Measurements from ENCODE around the gene PHF12.
"Not testable (repeated sequence)": the region's sequence is repeated elsewhere in the genome, so short reads cannot be mapped to it uniquely, and the experiment has no call there.

PHF12 gene

DNA sequence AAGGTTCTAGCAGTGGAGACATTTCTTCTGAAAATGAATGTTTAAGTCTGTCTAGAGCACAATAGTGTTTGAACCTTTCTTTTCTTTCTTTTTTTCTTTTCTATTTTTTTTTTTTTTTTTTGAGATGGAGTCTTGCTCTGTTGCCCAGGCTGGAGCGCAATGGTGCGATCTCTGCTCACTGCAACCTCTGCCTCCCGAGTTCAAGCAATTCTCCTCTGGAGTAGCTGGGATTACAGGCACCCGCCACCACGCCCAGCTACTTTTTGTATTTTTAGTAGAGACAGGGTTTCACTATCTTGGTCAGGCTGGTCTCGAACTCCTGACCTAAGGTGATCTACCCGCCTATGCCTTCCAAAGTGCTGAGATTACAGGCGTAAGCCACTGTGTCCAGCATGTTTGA, 16.8 kb downstream of the PHF12 start:
- not testable (repeated sequence) for DNase-seq (ENCODE audit: low spot score)

DNA sequence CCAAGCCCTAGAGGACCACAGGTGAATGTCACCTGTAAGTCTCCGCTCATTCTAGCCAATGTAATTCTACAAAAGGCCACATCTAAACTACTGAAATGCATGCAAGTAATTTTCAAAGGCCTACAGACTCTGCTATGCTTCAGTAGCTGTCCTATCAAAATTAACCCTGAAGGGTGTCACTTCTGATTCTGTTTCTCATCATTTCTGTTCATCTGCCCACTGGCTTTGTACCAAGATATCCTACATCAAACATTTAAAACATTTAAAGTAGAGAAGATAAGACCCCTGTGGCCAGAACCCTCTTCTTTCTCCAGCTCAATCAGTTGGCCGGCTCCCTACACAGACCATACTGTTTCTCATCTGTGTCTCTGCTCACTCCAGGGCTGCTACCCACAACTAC, 21.5 kb downstream of the PHF12 start:
- DNase-seq (ENCODE audit: low spot score) = no peak

DNA sequence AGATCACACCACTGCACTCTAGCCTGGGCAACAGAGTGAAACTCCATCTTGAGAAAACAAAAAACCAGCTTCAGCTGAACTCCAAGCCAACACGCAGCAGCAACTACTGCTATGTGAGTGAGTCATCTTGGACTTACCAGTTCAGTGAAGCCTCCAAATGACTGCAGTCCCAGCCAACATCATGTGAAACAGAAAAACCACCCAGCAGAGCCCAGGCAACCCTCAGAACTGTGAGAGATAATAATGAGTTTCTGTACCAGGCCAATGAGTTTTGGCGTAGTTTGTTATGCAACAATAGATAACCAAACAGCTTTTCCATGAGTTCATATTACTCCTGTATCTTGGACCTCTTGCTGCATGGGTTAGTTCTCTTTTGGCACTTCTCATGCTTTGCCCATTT, 23.3 kb downstream of the PHF12 start:
- no peak for DNase-seq (ENCODE audit: low spot score)

DNA sequence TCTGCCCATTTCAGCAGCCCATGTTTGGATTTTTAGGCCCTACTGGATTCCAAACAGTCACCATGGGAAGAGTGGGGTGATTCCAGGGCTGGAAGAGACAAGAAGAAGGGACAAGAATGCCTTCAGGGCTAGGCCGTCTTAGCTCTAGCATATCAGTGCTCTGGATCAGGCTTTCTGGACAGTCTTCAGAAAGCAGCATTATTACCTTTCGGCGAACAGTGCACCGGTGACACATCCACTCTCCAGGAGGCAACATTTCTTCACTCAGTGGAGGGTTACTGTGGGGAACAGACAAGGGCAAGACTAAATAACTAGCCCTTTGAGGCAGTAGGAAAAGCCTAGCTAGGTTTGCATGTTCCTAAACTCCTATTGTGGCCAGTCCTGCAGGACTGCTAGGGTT, 24.5 kb downstream of the PHF12 start:
- DNase-seq (ENCODE audit: low spot score) = no peak

DNA sequence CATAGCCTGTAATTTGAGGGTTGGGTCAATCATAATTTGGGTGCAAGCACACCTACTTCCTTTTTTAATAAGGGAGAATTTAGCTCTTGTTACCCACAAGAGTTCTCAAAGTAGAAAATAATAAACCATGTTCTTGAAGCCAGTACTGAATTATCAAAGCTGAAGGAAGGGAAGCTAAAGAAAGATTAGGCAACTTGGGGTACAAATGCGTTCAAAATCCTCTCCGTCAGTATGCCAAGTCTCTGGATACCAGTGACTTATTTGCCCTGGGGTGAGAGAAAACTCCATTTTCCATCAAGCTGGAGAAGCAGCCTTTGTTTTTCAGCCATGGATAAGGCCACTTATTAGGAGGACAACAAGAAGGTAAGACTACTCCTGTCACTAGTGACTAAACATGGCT, 25.0 kb downstream of the PHF12 start:
- DNase-seq (ENCODE audit: low spot score) = no peak

DNA sequence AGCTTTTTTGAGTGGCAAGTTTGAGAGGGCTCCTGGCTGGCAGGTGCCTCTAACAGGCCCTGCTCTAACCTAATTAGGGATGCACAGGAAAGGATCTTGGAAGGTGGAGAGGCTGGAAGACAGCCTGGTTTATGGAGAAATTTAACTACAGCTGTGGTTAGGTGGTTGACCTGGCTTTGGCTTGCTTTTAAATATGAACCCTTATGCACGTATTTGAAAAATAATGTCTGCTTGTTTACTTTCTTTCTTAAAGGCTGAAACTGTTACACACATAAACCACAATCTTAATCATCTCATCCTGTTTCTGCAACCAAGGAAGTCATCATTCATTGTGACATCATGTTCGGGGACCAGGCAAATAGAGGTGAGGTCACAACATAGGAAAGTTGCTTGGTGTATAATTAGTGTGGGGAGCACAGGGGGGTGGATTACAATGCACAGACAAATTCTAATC, 25.4 kb downstream of the PHF12 start:
- no peak for DNase-seq (ENCODE audit: low spot score)

DNA sequence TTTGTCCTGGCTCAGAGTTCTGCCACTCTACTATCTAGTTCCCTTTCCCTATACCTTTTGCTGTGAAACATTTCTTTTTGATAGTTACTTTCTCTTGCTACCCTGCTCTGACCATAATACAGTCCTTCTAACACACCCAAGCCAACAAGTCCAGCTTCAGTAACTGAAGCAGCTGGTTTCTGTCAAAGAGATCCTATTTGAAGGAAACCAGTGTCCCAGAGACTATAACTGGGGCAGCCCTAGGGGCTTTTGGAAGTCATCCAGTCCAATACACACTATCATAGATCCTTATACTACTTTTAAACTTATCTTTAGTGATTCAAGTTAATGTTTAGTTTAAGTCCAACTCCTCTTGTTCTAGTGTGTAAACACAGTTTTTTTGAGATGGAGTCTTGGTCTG, 31.1 kb downstream of the PHF12 start:
- DNase-seq (ENCODE audit: low spot score) = no peak

DNA sequence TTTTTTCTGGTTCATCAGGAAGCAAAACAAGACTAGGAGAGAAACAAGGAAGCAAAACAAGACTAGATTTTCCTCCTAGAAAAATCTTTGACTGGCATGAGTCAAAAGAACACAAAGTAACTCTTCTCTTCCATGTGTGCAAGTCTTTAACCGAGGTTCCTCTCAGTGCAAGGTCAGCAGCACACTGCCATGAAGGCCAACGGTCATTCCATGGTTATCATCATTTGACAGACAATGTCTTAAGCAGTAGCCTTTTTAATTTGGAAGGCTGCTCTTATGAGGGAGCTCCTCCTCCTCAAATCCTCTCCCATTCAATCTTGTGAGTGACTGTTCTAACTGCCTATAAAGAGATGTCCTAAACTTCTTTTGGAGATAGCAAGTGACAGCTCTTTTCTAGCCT, 33.0 kb downstream of the PHF12 start:
- DNase-seq (ENCODE audit: low spot score) = no peak

DNA sequence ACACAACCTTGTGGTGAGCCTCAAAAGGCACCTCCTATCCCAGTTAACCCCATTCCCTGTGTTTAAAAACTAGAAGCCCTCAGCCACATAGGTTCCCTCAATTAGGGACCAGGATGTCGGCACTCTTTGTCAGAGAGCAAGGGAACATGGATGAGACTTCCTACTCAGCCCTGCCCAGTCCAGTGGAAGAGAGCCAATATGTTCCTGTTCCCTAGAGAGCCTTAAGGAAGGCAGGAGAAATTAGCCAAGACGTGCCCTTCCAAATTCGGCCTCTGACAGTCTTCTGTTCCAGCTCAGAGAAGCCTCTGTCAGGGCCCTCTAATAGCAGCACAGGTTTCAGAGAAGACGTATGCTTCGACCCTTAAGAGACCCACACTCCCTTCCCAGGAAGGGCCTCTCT, 33.9 kb downstream of the PHF12 start:
- no peak for DNase-seq (ENCODE audit: low spot score)

DNA sequence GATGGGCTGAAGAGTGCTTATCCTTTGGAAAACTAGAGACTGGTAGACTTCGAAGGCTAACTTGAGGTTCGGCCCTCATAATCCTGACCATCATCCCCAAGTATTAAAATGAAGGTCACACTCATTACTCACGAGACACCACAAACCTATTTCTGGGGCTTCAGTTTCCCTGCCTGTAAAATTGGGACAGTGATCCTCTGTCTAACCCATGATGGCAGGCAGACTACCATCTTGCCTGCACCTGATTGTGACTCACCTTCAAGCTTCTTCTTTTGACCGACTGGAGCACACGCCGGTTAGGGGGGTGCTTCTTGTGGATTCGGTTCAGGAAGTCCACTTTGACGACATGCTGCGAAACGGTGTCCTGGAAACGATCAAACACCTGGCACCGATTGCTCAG, 34.3 kb downstream of the PHF12 start:
- DNase-seq (ENCODE audit: low spot score) = no peak

DNA sequence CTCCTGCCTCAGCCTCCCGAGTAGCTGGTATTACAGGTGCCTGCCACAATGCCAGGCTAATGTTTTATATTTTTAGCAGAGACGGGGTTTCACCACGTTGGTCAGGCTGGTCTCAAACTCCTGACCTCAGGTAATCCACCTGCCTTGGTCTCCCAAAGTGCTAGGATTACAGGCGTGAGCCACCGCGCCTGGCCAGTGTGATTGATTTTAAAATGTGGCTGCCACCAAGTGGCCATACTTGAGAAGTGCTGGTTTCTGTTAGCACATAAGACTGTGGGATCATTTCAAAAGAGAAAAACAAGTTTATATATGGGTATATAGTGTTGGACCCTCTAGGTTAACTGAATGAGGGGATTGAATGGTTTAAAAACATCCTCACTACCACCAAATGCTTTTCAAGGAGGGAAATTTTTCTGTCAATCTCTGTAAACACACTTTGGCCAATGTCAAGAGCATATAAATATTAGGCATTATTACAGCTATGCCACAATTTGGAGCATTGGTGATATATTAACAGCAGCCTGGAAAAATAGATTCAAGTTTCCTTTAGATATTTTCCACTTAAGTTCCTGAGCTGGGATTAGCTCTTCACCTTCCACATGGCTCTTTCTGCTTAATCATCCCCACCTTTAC, 34.9 kb downstream of the PHF12 start:
- DNase-seq (ENCODE audit: low spot score) = no peak

DNA sequence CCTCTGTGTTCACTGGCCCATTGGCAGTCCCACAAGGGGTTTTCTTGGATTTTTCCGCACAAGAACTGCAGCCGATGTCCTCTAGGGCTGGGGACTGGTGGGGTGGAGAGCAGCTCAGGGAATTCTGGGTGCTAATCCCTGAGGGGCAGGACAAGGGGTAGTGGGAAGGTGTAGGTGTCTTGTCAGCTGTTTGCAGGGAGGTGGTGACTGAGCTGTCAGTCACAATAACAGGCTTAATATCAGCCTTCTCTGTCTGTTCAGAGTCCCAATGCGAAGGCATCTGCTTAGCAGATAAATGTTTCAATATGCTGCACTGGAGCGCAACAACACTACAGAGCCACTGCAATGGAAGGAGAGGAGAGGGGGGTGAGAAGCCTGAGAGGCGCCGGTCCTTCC, 38.4 kb downstream of the PHF12 start:
- no peak for DNase-seq (ENCODE audit: low spot score)

DNA sequence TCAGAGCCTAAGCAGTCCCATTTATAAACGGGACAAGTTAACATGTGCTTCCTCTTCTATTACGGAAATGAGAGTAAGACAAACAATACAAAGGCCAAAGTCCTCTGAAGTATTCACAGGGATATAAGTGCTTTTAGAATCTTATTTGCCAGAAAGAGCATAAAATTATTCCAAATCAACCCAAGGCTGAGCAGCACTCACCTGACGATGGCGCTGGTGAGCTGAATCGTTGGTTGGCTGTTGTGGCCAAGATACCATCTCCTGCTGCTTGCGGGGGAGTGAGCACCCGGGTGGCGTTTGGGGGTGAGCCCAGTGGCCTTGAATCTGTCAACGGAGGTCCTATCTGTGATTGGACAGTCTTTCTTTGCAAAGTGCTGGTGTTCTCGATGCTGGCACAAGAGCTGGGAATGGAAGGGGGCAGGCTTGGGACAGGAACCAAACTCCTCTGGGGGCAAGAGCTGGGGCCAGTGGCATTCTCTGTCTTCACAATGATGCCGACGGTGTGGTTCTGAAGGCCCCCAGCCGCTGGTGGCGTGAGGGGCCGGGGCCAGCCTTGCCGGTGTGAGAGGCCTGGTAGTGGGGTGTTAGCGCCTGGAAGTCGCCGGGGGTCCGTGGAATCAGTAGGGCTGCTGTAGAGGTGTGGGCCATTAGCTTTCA, 38.9 kb downstream of the PHF12 start:
- no peak for DNase-seq (ENCODE audit: low spot score)

DNA sequence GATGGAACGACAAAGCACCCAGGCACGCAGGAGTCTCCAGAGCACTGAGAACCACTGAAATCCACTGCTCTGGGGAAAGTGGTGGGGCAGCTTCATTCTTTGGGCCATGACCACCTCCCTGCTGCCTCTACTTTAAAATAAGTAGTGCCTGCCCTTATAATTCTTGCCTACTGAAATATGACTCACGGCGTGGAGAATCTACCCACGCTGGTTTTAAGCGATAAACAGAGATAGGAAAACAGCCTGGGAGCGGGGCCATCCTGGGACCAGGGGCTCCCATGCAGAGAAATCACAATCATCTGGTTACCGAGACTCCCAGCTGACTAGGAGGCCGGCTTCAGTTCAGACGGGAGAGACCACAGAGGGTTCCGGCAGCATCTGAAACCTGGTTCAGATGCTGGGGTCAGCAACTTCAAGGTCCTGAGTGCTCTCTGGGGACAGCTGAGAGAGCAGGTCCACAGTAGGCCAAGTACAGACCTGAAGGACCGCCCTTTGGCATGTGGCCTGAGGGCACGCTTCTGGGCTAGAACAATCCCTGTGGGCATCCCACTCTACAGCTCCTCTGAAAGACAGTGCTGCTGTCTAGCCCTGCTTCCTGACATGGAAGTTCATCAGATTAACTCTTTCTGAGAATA, 39.8 kb downstream of the PHF12 start:
- no peak for DNase-seq (ENCODE audit: low spot score)

DNA sequence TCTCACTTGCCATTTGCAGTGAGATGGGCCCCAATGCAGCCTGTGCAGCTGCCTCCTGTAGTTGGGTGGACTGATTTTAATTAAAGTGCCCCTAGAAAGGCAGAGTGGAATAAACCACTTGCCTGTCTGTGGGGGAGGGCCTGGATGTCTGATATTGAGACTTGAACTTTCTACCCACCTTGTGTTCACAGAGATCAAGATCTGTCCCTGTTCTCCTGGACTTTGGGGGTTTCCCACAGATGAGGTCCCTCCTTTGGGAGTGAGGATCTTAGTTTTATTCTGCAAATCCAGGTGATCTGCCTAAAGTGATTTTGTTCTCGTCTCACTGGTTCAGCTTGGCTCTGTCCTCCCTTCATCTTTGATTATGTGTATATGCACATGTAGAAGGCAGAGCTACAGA, 40.8 kb downstream of the PHF12 start:
- no peak for DNase-seq (ENCODE audit: low spot score)

DNA sequence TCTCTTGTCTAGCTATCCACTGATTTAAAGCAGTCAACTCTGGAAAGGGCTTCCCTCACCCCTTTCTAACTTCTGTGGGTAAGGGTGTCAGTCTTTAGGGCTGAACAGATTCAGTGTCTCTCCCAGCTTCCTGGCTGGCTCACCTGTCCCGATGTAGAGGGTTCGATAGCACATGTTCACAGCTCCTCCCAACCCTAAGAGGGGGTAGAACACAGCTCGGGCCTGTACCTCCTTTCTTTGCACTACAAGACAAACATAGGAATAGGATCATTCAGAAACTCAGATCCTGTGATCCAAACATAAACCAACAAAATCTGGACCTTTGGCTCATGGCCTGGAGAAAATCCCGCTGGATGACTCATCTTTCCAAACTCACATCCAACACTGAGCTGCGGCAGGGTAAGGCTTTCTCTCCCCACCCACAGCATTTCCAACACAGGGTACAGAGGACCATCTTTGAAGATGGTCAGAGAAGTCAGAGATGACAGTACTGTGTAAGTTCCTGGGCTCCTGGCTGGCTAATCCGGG, 42.6 kb downstream of the PHF12 start:
- no peak for DNase-seq (ENCODE audit: low spot score)

DNA sequence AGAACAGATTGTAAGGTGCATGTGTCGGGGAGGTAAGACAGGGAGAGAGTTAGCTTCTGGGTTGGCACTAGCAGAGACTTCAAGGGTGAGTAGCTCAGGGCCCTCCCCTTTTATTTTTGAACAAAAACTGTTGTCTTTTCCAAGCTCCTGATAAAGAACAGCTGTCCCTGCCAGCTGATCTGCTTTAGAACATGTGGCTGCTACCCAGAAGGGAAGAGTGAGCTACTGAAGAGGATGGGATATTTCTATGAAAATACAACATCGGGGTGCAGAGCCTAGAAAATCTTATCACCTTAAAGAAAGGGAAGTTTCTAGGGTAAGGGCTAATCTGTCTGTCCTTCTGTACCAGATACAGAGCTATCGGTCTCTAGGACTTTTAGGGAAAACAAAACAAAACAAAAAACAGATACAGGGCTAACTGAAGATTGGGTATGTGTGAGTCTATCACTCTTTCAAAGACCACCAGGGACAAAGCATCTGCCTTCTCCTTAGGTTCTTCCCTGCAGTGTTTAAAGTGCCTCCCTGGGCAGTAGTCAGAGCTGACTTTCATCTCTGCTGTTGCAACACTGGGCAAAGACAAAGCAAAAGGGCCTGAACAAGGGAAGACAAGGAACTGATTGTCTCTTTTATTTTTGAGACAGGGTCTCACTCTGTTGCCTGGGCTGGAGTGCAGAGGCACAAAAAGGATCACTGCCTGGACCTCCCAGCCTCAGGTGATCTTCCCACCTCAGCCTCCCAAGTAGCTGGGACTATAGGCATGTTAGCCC, 43.4 kb downstream of the PHF12 start:
- DNase-seq (ENCODE audit: low spot score) = no peak

DNA sequence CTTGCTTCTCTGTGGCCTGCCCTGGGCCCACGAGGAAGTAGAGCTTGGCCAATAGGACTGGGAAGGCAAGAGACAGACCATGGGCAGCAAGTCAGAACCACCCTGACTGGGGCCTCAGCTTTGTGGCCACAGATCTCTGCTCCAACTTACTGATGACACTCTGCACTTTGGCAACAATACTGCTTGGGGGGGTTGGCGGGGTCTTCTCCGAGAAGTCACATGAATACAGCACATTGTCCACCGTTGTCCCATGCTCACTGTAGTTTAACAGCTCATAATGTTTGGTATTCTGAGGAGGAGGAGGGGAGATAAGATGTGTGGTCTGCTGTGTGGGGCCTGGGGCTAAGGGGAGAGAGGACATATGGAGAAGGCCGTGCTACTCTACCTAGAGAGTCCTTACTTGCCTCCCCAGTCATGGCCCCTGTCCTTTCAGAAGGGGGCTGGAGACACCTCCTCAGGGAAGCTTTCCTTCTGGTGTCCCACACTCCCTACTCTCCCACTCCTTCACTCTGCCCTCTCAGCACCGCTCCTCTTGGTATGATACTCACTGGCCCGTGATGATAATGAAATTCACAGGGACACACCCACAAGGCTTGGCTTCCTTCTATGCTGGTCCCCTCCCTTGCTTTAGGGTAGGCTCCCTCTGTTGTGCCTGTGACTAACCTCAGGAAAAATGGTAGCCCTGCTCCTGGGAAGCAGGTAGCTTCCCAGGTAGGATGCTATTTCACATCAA, 44.4 kb downstream of the PHF12 start:
- no peak for DNase-seq (ENCODE audit: low spot score)

DNA sequence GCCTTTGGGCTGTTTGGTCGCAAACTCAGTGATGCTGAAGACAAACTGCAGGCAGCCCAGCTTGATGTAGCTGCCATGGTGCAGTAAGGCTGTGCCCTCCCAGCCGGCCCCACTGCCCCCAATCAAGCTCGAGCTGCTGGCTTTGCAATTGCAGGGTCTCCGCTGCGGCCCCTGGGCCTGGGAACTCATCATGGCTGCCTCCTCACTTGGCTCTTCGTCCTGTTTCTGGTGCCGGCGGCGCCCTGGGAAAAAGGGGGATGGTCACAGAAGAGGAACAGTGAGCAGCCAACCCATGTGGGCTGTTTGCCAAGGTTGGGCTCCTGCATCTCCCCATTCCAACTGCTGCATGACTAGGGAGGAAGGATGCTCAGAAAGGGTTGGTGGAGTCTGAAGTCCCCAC, 45.0 kb downstream of the PHF12 start:
- DNase-seq (ENCODE audit: low spot score) = no peak

DNA sequence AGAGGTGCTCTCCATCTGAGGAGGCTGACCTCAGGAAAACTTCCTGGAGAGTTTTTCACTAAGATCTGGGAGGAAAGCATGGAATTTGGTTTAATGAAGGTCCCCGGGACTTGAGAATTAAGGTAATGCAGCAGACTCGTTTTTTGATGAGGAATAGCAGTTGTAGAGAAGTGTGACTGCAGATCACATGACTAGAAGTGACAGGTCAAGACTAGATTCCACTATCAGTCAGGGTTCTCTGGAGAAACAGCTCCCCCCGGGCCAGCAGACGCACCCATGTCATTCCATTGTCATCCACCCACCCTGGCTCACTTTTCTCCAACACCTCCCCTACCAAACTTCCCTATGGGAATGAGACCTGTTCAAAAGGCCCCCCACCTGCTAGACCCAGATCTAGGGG, 46.5 kb downstream of the PHF12 start:
- no peak for DNase-seq (ENCODE audit: low spot score)

DNA sequence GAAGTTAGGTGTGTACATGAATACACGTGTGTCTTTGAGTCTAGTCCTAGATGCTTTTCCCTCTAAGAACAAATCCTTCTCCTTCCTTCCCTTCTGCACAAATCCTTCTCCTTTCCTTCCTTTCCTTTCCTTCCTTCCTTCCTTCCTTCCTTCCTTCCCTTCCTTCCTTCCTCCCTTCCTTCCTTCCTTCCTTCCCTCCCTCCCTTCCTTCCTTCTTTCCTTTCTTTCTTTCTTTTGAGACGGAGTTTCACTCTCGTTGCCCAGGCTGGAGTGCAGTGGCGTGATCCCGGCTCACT, 47.8 kb downstream of the PHF12 start:
- DNase-seq (ENCODE audit: low spot score) = not testable (repeated sequence)
